ENCODE data around the gene PEX14. TPM values are rescaled to one million over a fixed set of nuclear protein-coding genes. Genes with fewer than 3 reads are reported as not detected.

PEX14 gene
- total RNA-seq, 1 donor from 2014 or later: 22.7 TPM

DNA sequence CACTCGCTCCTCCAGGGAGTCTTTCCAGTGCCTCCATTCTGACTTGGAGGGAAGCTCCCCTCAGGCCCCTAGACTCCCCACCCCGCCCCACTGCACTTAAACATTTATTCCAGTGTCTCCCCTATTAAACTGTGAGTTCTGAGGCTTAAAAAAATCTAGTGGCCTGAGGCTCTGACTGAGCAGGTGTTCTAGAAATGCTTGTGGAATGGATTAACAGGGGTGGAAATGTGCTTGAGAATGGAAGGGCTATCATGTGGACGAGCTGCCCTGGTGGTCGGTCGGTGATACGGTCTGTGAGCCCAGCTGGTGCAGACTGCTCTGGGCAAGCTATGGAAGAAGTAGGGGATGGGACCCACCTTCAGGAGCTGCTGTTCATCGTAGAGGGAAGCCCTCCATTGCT lies 130.2 kb downstream of the PEX14 start:
- no peaks in the 10 kb centered on the region for H3K4me1 Mint-ChIP-seq (ENCODE audit: low read depth)
- no peaks in the 10 kb centered on the region for H3K27me3 Mint-ChIP-seq (ENCODE audit: insufficient read depth)
- H3K4me3 Mint-ChIP-seq: no peak overlapping the region
- intact Hi-C loops (cut with micrococcal nuclease): no loop called here
- DNase-seq (ENCODE audit: low spot score): no peak
- H3K9me3 Mint-ChIP-seq: no peaks in the 10 kb centered on the region
- no peaks in the 10 kb centered on the region for H3K36me3 Mint-ChIP-seq (ENCODE audit: low read depth)
- H3K27ac Mint-ChIP-seq: no peak overlapping the region

DNA sequence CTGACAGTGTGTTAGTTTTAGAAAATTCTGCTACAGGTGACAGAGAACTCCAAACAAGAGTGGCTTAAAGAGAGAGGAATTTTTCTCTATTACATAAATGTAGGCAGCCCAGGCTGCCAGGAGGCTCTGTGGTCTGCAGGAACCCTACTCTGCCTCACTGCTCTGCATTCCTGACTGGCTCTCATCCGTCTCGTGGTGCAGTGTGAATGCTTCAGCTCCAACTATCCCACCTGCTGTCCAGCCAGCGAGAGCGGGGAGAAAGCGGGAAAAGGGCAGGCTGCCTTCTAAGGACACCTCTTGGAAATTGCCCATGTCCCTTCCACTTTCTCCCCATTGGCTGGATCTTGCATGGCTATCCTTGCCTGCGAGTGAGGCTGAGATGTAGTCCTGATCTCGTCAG lies 131.3 kb downstream of the PEX14 start:
- Mint-ChIP-seq H3K36me3 (ENCODE audit: low read depth) (no peaks in the 10 kb centered on the region), H3K27me3 (ENCODE audit: insufficient read depth) (no peaks in the 10 kb centered on the region), H3K9me3 (no peaks in the 10 kb centered on the region), H3K27ac (no peak overlapping the region), H3K4me1 (ENCODE audit: low read depth) (no peaks in the 10 kb centered on the region), H3K4me3 (no peak overlapping the region)
- DNase-seq (ENCODE audit: low spot score): no peak
- intact Hi-C loops (cut with micrococcal nuclease): no loop called here

- intact Hi-C loops (cut with micrococcal nuclease): no loop called here
- H3K27ac Mint-ChIP-seq: no peak overlapping the region
- no peaks in the 10 kb centered on the region for H3K27me3 Mint-ChIP-seq (ENCODE audit: insufficient read depth)
- no peak for DNase-seq (ENCODE audit: low spot score)
- H3K4me1 Mint-ChIP-seq (ENCODE audit: low read depth): no peaks in the 10 kb centered on the region
- no peak overlapping the region for H3K4me3 Mint-ChIP-seq
- no peaks in the 10 kb centered on the region for H3K9me3 Mint-ChIP-seq
- no peaks in the 10 kb centered on the region for H3K36me3 Mint-ChIP-seq (ENCODE audit: low read depth)
Observed at GRCh38 chr1:10607228-10607627, 132.5 kb downstream of the PEX14 start.

- H3K27me3 Mint-ChIP-seq (ENCODE audit: insufficient read depth): no peaks in the 10 kb centered on the region
- H3K36me3 Mint-ChIP-seq (ENCODE audit: low read depth): no peaks in the 10 kb centered on the region
- no peak for DNase-seq (ENCODE audit: low spot score)
- no peak overlapping the region for H3K4me3 Mint-ChIP-seq
- intact Hi-C loops (cut with micrococcal nuclease): no loop called here
- H3K9me3 Mint-ChIP-seq: no peaks in the 10 kb centered on the region
- H3K27ac Mint-ChIP-seq: no peak overlapping the region
- H3K4me1 Mint-ChIP-seq (ENCODE audit: low read depth): no peaks in the 10 kb centered on the region
Observed at GRCh38 chr1:10608690-10609089, 133.9 kb downstream of the PEX14 start.

DNA sequence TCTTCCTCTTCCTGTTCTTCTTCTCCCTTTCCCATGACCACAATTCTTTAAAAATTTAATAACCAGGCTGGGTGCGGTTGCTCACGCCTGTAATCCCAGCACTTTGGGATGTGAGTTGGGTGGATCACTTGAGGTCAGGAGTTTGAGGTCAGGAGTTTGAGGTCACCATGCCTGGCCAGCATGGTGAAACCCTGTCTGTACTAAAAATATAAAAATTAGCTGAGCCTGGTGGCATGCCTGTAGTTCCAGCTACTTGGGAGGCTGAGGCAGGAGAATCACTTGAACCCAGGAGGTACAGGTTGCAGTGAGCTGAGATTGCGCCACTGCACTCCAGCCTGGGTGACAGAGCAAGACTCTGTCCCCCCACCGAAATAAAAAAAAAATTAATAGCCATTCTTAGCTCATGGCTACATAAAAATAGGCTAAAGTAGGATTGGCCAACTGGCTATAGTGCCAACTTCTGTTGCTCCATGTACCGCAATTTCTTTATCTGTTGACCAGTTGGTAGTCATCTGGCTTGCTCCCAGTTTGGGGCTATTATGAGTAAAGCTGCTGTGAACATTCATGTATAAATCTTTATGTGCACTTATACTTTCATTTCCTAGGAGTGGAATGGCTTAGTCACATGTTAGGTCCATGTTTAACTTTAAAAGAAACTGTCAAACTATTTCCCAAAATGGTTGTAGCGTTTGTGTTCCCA lies 136.3 kb downstream of the PEX14 start:
- intact Hi-C loops (cut with micrococcal nuclease): no loop called here
- H3K27me3 Mint-ChIP-seq (ENCODE audit: insufficient read depth): no peaks in the 10 kb centered on the region
- no peak overlapping the region for H3K4me3 Mint-ChIP-seq

DNA sequence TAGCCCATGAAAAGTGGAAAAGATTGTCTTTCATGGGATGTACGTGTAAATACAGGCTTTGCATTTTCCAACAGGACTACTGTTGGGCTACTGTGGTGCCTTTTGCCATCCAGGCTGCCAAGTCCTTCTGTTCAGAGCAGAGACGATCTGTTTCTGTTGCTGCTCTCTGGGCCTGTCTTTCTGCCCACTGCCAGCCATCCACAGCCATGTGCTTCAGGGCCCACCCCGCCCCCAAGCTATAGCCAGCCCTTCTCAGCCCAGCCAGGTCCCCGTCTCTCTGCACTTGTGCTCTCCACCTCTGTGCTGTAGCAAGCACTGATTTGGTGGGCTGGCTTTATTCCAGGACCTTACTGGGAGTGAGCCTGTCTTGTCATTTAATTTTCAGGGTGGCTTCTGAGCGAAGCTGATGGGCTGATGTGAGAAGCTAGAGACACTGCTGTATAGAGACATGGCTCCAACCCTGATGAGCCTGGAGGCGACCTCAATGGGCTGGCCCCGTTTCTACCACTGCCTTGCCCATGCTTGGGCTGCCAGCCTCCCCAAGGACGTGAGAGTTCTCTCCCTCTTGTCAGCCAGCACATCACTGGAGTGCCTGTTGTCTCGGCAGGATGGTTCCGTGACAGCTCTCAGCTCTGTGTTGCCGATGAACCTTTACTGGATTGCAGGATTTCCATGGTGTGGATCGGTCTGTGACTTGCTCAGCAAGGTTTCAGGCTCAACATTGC lies 137.8 kb downstream of the PEX14 start:
- no peak overlapping the region for H3K4me3 Mint-ChIP-seq
- no peaks in the 10 kb centered on the region for H3K4me1 Mint-ChIP-seq (ENCODE audit: low read depth)

More for the DNA sequence above, 136.3 kb downstream of the PEX14 start:
- no peak overlapping the region for H3K27ac Mint-ChIP-seq
- H3K9me3 Mint-ChIP-seq: no peaks in the 10 kb centered on the region
- H3K36me3 Mint-ChIP-seq (ENCODE audit: low read depth): no peaks in the 10 kb centered on the region
- DNase-seq (ENCODE audit: low spot score): no peak
- no peaks in the 10 kb centered on the region for H3K4me1 Mint-ChIP-seq (ENCODE audit: low read depth)

DNA sequence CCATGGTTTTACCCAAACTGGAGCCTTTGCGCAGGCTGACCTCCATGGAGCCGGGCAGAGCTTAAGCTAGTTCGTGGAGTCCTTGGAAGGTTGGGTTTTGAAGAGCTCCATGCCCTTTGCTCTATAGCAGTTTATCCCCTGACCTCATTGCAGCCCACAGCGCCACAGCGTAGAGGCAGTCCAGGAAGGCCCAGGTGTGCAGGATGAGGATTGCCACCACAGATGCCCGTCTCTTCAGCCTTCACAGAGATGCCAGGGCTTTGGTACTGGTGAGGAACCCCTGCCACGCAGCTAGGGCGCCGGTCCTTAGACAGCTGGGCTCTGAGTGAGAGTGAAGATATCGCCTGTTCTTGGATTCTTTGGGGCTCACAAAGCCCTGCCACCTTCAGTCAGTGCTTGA lies 138.6 kb downstream of the PEX14 start:
- no peak overlapping the region for H3K4me3 Mint-ChIP-seq
- H3K27ac Mint-ChIP-seq: no peak overlapping the region
- no peak for DNase-seq (ENCODE audit: low spot score)
- intact Hi-C loops (cut with micrococcal nuclease): no loop called here
- H3K27me3 Mint-ChIP-seq (ENCODE audit: insufficient read depth): no peaks in the 10 kb centered on the region
- no peaks in the 10 kb centered on the region for H3K9me3 Mint-ChIP-seq
- H3K36me3 Mint-ChIP-seq (ENCODE audit: low read depth): no peaks in the 10 kb centered on the region
- H3K4me1 Mint-ChIP-seq (ENCODE audit: low read depth): no peaks in the 10 kb centered on the region

More for the DNA sequence above, 137.8 kb downstream of the PEX14 start:
- intact Hi-C loops (cut with micrococcal nuclease): no loop called here
- H3K9me3 Mint-ChIP-seq: no peaks in the 10 kb centered on the region
- no peak overlapping the region for H3K27ac Mint-ChIP-seq
- no peak for DNase-seq (ENCODE audit: low spot score)
- H3K36me3 Mint-ChIP-seq (ENCODE audit: low read depth): no peaks in the 10 kb centered on the region
- H3K27me3 Mint-ChIP-seq (ENCODE audit: insufficient read depth): no peaks in the 10 kb centered on the region

GRCh38 chr1:10613861-10614260 lies 139.1 kb downstream of the PEX14 start:
- peak overlapping the region; percentile 40 for H3K27ac Mint-ChIP-seq
- no peak for DNase-seq (ENCODE audit: low spot score)
- H3K4me1 Mint-ChIP-seq (ENCODE audit: low read depth): no peaks in the 10 kb centered on the region
- intact Hi-C loops (cut with micrococcal nuclease): no loop called here
- H3K36me3 Mint-ChIP-seq (ENCODE audit: low read depth): no peaks in the 10 kb centered on the region
- H3K9me3 Mint-ChIP-seq: no peaks in the 10 kb centered on the region
- no peaks in the 10 kb centered on the region for H3K27me3 Mint-ChIP-seq (ENCODE audit: insufficient read depth)
- no peak overlapping the region for H3K4me3 Mint-ChIP-seq

DNA sequence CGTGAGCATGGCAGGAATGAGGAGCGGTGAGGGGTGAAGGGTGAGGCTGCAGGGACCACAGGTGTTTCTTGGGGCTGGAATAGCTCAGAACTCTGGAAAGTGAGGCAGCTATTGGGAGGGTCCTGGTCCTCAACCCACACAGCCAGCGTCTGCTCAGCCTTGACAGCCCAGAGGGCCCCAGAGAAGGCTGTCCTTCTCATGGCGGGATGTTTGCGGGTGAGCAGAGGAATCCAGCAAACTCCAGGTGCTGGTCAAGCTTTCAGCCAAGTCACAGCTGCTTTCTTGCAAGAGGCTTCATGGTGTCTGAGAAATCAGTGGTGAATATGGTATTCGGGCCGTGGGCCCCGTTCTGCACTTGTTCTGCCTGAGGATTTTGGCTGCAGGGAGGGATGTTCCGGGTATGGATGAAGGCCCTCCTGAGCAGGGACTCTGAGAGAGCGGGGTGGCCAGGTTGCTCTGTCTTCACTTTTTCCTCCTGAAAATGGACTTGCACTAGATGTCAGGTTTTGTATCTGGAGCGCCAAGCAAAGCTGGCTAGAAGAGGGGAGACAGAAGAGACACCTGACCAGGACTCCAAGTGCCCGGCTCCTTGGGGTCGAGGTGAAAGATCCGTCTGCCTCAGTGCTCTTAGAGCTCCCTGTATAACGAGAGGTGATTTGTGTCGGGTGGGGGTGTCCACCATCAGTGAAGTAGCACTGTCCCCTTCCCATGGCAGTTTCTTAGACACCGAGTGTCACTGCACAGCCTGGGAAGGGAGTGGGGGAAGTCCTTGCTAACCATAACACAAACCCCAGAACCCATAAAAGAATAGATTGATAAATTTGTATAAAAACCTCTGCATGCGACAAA lies 139.9 kb downstream of the PEX14 start:
- Mint-ChIP-seq H3K36me3 (ENCODE audit: low read depth) (no peaks in the 10 kb centered on the region), H3K9me3 (no peaks in the 10 kb centered on the region), H3K4me1 (ENCODE audit: low read depth) (no peaks in the 10 kb centered on the region), H3K27ac (peak overlapping the region; percentile 40), H3K27me3 (ENCODE audit: insufficient read depth) (no peaks in the 10 kb centered on the region), H3K4me3 (no peak overlapping the region)
- intact Hi-C loops (cut with micrococcal nuclease): no loop called here
- DNase-seq (ENCODE audit: low spot score): no peak

DNA sequence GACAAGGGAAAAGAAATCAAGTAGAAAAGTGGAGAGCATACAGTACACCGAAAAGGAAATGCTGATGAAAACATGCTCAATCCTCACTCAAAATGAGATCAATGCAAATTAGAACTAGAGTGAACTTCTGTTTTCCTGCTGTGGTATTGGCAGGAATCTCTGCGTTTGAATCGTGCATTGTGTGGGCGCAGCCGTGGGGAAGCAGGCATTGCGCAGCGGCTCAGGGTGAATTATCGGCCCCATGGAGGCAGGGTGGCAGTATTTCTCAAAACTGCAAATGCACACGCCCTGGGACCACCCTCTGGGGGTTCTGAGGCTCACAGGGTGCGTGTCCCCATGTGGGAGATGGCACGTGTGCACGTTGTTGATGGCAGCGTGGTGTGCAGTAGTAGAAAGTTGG lies 140.6 kb downstream of the PEX14 start:
- intact Hi-C loops (cut with micrococcal nuclease): no loop called here
- DNase-seq (ENCODE audit: low spot score): no peak
- Mint-ChIP-seq H3K4me3 (no peak overlapping the region), H3K36me3 (ENCODE audit: low read depth) (no peaks in the 10 kb centered on the region), H3K27ac (no peak overlapping the region), H3K27me3 (ENCODE audit: insufficient read depth) (no peaks in the 10 kb centered on the region), H3K4me1 (ENCODE audit: low read depth) (no peaks in the 10 kb centered on the region), H3K9me3 (no peaks in the 10 kb centered on the region)

DNA sequence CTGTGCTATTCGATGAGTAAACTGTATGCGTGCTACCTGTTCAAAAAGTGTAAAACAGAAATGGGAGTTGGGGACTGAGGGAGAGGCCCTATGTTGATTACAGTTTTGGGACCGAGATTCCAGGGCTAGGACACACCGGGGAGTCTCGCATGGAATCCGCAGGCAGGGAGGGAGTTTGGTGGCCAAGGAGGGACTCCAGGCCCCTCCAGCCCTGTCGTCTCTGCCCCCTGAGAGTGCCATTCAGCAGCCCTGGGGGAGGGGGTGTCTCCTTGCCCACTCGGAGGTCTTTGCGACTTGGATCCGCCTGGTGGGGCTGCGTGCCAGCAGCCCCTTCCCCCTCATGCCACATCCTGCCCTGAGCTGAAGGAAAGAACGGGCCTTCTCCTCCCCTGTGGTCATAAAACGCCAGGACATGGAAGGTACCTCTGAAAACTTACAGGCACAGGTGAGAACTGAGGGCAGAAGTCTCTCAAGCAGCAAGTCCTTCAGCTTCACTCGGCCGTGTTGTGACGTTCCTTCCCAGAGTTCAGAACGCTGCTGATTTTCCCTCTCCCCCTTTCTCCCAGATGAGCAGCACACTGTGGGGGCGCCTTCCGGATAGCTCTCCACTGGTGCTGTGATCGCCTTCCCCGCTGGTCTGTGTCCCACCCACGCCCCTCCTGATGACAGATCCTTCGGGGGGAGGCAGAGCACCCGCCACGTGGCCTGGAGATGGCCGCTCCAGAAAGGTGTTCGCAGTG lies 141.4 kb downstream of the PEX14 start:
- H3K27me3 Mint-ChIP-seq (ENCODE audit: insufficient read depth): no peaks in the 10 kb centered on the region
- H3K4me3 Mint-ChIP-seq: no peak overlapping the region
- H3K9me3 Mint-ChIP-seq: no peaks in the 10 kb centered on the region
- intact Hi-C loops (cut with micrococcal nuclease): no loop called here
- no peaks in the 10 kb centered on the region for H3K4me1 Mint-ChIP-seq (ENCODE audit: low read depth)
- DNase-seq (ENCODE audit: low spot score): no peak
- peak overlapping the region; percentile 31 for H3K27ac Mint-ChIP-seq
- H3K36me3 Mint-ChIP-seq (ENCODE audit: low read depth): no peaks in the 10 kb centered on the region

GRCh38 chr1:10616696-10617095 lies 141.9 kb downstream of the PEX14 start:
- no peak overlapping the region for H3K4me3 Mint-ChIP-seq
- no peak for DNase-seq (ENCODE audit: low spot score)

More at GRCh38 chr1:10616696-10617095, 141.9 kb downstream of the PEX14 start:
- H3K36me3 Mint-ChIP-seq (ENCODE audit: low read depth): no peaks in the 10 kb centered on the region
- intact Hi-C loops (cut with micrococcal nuclease): no loop called here
- no peaks in the 10 kb centered on the region for H3K9me3 Mint-ChIP-seq
- H3K4me1 Mint-ChIP-seq (ENCODE audit: low read depth): no peaks in the 10 kb centered on the region
- no peak overlapping the region for H3K27ac Mint-ChIP-seq
- H3K27me3 Mint-ChIP-seq (ENCODE audit: insufficient read depth): no peaks in the 10 kb centered on the region

Measured in activated T-helper 1 cell treated with anti-CD3 and anti-CD28 coated beads, Interleukin-12 subunit alpha, Interleukin-12 subunit beta, Interleukin-2, Interleukin-4 antibody, amounts not matched to agents 30 ng/mL and 10 ng/mL and 1 ng/mL, durations not matched to agents 14 hours and 24 hours and 36 hours (primary cell).